Posterior vena cava (tissue), 2 donors: Measurements from ENCODE around the gene GPN1. TPM values are rescaled to one million over a fixed set of nuclear protein-coding genes. Genes with fewer than 3 reads are reported as not detected.
"Not testable (repeated sequence)": the region's sequence is repeated elsewhere in the genome, so short reads cannot be mapped to it uniquely, and the experiment has no call there.

ENCODE experiments used
- DNase-seq: peaks from one replicate; pipeline ENCODE4 v3.0.0-alpha.2; 2020; ENCODE audit warnings: low spot score
- intact Hi-C, 2 donors: fragments of 100-400 bp; cut with DNase I; formaldehyde crosslinking; loops; one replicate each; pipeline versions ENCODE4 v1.14.1 to v1.14.2; 2022 to 2023
- total RNA-seq, 2 donors: library from RNA; stranded (reverse); fragmentation: NEBNext Ultra II Directional; extraction: Animal tissue kit (Norgen Biotek cat#: 25700); gene quantifications; one replicate each; pipeline ENCODE4 v1.2.1, GENCODE V29; 2021
- donor health status: DM: yes; HTN: yes; CAD: no.
- donor health status: DM: yes; HTN: yes; CAD: no.

The GPN1 gene
- total RNA-seq, 2 donors from 2014 or later = 17.9 to 18.3 TPM

DNA sequence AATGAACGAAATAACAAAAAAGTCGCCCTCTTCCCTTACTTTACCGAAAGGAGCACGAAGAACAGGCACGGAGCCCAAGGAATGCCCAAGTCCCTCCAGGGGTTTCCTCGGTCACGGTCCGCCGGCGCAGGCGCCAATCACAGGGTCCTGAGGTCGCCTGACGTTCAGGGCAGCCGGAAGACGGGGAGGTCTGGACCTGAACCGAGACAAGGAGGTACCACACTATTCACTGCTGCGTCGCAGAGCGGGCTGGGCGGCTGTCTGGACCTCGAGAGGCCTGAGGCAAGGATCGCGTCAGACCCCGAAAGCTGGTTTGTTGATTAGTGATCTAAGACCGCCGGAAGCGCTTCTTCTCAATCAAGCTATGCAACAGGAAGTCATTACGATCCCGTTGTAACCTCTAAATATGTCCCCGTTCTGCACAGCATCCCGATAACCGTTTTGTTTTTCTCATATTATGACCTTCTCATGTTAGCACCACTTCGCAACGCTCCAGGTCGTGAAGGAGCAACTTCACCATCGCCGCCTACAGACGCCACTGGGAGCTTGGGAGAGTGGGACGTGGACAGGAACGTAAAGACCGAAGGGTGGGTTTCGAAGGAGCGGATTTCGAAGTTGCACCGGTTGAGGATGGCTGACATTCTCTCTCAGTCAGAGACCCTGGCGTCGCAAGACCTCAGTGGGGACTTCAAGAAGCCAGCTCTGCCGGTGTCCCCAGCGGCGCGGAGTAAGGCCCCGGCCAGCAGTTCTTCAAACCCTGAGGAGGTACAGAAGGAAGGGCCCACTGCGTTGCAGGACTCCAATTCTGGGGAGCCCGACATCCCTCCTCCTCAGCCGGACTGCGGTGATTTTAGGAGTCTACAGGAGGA lies 34.7 kb downstream of the GPN1 start, which contains the start of the genes SLC4A1AP and SUPT7L:
SLC4A1AP (plus strand) TSS at position 605 of the 869 bp plus-strand sequence; CDS start at position 631, 26 bp downstream.
SUPT7L (minus strand) TSS at position 330 of the 869 bp plus-strand sequence. CDS start 1,422 bp downstream, outside the sequence.
- peak; percentile 93 for DNase-seq
- intact Hi-C loops = no loop called here

DNA sequence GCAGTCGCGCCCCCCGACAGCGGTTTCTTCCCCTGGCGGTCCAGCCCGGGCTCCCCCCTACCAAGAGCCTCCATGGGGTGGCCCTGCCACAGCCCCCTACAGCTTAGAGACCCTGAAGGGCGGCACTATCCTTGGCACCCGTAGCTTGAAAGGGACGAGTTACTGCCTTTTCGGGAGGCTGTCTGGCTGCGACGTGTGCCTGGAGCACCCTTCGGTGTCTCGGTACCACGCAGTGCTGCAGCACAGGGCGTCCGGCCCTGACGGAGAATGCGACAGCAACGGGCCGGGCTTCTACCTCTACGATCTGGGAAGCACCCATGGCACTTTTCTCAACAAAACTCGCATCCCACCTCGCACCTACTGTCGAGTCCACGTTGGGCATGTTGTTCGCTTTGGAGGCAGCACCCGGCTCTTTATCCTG lies 35.3 kb downstream of the GPN1 start:
- intact Hi-C loops = no loop called here
- DNase-seq = no peak

DNA sequence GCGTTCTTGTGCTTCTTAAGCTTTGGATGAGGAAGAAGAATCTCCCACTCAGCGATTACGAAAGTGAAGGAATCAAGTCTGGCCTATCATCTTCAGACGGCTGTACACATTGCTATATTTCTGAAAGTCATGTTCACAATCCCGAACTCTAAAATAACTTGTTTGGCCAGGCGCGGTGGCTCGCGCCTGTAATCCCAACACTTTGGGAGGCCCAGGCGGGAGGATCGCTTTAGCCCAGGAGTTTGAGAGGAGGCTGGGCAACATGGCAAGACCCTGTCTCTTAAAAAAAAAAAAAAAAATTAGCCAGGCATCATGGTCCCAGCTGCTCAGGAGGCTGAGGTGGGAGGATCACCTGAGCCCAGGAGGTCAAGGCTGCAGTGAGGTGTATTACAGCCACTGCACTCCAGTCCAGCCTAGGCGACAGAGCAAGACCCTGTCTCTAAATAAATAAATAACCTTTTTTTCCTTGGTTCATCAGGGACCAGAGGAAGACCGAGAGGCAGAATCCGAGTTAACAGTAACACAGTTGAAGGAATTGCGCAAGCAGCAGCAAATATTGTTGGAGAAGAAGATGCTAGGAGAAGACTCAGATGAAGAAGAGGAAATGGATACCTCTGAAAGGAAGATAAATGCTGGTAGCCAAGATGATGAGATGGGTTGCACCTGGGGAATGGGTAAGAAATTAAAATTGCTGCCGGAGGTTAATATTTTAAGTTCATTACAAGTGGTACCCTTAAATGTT lies 35.9 kb downstream of the GPN1 start:
- intact Hi-C loops = no loop called here
- no peak for DNase-seq

DNA sequence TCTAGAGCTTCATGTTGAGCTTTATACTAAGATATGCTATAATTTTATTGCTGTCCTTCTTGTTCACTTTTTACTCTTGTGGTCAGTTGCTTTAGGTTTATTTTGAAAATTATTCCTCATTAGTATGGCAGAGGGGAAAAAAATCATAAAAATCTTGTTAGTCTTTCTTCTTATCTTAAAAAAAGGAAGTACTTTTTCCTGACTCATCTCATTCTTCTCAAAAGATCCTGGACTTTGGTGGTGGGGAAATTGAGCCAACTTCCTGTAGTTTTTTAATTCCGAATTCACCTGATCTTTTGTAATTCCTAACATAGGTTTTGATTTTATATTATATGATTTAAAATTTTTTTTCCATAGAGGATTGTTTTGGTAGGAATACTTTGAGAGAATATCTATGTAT lies 38.6 kb downstream of the GPN1 start:
- intact Hi-C loops = no loop called here
- no peak for DNase-seq

DNA sequence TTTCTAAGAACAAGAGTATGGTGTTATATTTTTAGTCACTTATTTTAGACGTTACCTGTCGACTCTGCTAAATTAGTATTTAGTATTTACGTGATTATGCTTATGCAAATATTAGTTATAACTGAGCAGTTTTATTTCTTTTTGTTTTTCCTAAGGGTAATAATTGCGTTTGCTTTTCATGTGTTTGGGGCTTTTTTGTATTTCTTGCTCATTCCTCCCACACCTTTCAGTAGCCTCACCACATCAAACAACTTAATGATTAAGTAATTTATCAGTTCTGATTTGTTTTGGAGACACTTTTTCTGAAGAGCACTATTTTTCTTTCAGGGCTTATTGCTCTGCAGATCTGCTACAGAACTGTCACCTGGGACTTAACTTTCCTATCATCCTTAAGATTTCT lies 42.4 kb downstream of the GPN1 start:
- intact Hi-C loops = no loop called here

DNA sequence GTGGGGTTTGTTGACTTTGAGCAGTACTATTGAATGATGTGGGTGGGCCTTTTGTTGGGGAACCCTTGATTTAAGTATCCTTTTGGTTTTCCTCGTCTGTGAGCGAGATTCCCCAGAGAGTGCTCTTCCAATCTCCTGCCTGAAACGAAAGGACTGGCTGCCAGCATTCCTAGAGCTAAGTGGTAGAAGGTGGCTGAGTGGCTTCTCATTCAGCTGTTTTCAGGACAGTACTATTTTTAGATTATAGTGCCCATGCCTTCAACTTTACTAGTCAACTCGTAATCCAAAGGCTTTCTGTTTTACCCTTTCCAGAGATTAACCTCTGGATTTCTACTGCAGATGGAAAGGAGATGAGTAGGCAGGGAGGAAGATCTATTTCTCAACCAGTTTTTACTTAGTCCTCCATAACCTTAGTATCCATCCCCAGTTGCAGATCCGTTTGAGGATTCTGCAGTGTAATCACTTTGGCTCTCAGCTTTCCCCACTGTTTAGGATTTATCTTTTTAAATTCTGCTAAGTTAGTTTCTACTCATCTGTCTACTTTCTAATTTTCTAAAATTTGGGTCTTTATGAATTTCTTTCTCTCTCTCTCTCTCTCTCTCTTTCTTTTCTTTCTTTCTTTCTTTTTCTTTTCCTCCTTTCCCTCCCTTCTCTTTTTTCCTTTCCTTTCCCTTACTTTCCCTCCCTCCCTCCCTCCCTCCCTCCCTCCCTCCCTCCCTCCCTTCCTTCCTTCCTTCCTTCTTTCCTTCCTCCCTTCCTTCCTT lies 44.1 kb downstream of the GPN1 start:
- DNase-seq = no peak
- intact Hi-C loops = no loop called here

More for the DNA sequence above, 42.4 kb downstream of the GPN1 start:
- DNase-seq = no peak

DNA sequence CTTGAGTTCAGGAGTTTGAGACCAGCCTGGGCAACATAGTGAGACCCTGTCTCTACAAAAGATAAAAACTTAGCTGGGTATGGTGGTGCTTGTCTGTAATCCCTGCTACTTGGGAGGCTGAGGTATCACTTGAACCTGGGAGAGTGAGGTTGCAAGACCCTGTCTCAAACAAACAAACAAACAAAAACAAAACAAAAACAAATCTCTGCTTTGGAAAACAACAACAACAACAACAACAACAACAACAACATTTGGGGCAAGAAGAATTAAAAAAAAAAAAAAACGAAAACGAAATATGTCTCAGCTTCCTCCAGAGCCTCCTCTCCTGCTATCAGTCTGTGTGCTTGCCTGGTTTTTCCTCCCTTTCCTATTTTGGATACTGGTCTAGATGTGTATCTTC lies 51.7 kb downstream of the GPN1 start:
- intact Hi-C loops = no loop called here
- DNase-seq = no peak

DNA sequence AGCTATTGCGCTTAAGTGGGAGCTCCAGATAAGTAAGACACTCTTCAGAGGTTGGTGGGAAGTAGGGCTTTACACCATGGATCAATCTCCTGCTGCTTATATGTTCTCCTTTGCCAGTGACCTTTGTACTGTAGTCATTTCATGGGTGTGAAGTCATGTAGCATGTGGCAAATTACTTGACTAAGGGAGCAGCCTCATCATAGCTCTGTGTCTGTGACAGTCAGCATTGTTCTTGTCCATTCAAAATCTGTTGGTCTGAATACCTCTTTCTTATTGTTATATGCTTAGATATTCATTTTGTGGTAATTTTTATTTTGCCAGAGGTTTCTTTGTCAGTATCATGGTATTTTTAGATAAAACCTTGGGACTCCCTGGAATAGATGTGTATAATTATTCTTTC lies 53.0 kb downstream of the GPN1 start:
- no peak for DNase-seq
- intact Hi-C loops = no loop called here

DNA sequence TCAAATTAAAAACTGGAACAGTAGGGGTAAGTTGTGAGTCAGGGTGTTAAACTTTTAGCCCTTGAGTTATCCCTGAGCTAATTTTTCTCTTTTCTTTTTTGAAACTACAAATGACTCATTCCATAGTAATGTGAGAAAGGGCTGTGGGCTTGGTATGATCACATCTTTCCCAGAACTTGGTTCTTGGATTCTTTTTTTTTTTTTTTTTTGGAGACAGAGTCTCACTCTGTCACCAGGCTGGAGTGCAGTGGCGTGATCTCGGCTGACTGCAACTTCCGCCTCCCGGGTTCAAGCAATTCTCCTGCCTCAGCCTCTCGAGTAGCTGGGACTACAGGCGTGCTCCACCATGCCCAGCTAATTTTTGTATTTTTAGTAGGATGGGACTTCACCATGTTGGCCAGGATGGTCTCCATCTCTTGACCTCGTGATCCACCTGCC lies 53.5 kb downstream of the GPN1 start:
- intact Hi-C loops, DNase-seq: not testable (repeated sequence)

DNA sequence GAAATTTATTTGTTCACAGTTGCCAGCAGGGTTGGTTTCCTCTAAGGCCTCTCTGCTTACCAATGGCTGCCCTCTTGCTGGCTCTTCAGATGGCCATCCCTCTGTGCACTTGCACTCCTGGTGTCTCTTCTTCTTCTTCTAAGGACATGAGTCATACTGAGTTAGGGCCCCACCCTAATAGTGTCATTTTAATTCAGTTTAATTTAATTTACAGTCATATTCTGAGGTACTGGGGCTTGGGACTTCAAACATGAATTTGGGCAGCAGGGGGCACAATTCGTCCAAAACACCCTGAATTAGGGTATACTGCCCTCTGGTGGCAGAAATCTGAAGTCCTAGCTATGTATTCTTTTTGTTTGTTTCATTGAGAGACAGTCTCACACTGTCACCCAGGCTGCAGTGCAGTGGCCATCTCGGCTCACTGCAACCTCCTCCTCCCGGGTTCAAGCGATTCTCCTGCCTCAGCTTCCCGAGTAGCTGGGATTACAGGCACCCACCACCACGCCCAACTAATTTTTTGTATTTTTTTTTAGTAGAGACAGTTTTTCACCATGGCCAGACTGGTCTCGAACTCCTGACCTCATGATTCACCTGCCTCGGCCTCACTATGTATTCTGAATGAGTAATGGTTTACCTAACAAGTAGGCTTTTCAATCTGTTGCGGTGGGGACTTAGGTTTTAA lies 54.7 kb downstream of the GPN1 start:
- intact Hi-C loops = no loop called here
- DNase-seq = peak; percentile 83

DNA sequence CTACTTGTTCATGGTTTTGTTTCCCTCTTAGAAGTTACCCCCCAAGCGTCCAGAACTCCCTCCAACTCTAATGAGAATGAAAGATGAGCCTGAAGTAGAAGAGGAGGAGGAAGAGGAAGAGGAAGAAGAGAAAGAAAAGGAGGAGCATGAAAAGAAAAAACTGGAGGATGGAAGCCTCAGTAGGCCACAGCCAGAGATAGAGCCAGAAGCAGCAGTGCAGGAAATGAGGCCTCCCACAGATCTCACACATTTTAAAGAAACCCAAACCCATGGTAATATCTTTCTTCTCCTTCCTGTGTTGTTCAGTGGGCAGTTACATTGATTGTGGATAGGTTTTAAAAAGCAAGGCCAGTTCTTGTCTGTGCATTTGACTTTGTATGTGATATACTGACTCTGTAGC lies 56.2 kb downstream of the GPN1 start:
- DNase-seq, intact Hi-C loops: not testable (repeated sequence)

DNA sequence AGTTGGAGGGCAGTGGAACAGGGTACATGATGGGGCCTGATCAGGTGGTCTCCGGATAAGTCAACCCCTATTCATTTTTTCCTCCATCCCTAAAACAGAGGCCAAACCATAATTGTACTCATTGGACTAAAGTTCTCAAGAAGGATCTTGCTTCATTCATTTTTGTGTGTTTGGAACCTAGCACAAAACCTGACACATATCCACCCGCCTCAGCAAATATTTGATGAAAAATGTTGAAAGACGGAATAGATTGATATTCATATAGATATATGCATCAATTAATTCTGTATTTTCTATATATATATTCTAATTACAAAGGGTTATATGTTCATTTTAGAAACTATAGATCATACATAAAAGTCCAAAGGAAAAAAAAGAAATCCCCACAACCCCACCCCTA lies 56.7 kb downstream of the GPN1 start:
- intact Hi-C loops = no loop called here
- no peak for DNase-seq

DNA sequence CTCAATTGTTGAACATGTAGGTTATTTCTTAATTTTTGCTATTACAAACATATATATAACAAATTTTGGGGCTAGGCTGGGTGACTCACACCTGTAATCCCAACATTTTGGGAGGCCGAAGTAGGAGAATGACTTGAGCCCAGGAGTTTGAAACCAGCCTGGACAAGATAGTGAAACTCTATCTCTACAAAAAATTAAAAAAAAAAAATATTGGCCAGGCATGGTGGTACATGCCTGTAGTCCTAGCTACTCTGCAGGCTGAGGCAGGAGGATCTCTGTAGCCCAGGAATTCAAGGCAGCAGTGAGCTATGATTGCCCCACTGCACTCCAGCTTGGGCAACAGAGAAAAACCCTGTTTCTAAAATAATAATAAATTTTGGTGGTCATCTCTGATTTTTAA lies 58.4 kb downstream of the GPN1 start:
- intact Hi-C loops = no loop called here
- no peak for DNase-seq

DNA sequence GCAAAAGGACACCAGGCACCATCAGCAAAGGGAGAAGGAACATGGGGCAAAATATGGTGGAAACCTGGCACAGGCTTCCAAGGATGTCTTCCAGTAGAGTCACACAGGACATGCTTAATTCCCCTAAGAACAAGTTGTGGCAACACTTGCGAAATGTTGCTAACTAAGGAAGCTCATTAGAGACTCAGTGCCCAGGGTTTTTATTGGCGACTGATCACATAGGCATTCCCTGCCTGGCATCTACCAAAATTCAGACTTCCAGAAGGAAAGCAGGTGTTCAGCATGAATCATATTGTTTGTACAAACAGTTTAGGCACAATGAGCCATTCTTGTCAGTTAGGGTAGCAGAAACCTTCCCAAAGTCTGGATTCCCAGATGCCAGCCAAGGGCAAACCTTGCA lies 60.6 kb downstream of the GPN1 start:
- intact Hi-C loops = no loop called here
- no peak for DNase-seq

DNA sequence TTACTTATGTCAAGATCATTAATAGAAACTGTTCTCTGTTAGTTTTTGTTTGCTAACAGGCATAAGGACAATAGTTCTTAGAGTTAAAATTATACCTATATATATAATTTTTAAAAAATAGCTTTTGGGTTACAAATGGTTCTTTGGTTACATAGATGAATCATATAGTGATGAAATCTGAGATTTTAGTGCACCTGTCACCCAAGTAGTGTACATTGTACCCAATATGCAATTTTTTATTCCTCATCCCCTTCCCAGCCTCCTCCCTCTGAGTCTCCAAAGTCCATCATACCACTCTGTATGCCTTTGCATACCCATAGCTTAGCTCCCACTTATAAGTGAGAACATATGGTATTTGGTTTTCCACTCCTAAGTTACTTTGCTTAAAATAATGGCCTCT lies 61.2 kb downstream of the GPN1 start:
- DNase-seq = no peak
- intact Hi-C loops = no loop called here

DNA sequence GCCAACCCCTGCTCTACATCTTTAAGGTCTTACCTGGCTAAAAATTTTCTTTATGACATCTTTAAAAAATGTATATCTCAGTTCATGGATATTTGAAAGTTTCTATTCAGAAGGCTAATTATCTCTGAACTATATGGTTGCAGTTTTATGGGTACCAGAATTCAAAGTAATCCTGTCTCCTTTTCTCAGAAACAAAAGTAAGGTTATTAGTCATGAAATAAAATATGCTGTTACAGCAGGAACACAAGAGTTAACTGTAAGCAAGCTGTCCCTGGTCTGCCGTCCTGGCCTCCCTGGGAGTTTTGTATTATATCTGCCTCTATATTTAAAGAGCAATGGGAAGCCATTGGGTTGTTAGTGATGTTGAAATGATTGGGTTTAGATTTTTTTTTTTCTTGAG lies 68.8 kb downstream of the GPN1 start:
- intact Hi-C loops = no loop called here
- DNase-seq = no peak
